A673 (cell line): Measurements from ENCODE around the gene CHRM5. TPM values are rescaled to one million over a fixed set of nuclear protein-coding genes. Genes with fewer than 3 reads are reported as not detected.

Experiments
- BruUV-seq: library from RNA; stranded (reverse); fragments of 400-500 nt; replicated peaks from 2 replicates; lab custom pipeline; 2021; lab: Mats Ljungman, UMichigan
- CTCF ChIA-PET: fragments of 300-600 bp; sonication (Branson Sonifier 250); formaldehyde crosslinking; loops from one replicate; lab custom pipeline; 2022; ENCODE audit warnings: antibody characterized with exemption; lab: Charles Lee
- POLR2A ChIA-PET: fragments of 300-600 bp; sonication (Branson Sonifier 250); formaldehyde crosslinking; loops from one replicate; lab custom pipeline; 2022; ENCODE audit warnings: antibody characterized with exemption; ENCODE audit not compliant: low non-redundant PET; lab: Charles Lee
- DNase-seq: peaks from one replicate; pipeline ENCODE4 v3.0.0-alpha.2; 2015; ENCODE audit warnings: low spot score
- H3K27ac ChIP-seq: fragments of 200-600 bp; sonication (generic); 2 replicates; pipeline ENCODE4 v1.5.1; 2016; ENCODE audit warnings: mixed run types, low read depth, mild to moderate bottlenecking, mixed read lengths, antibody characterized with exemption, low read length; ENCODE audit not compliant: poor library complexity, severe bottlenecking
- H3K27me3 ChIP-seq: fragments of 200-600 bp; sonication (generic); replicated peaks from 2 replicates; pipeline ENCODE4 v1.6.1; 2017; ENCODE audit warnings: mixed run types, low read depth, mild to moderate bottlenecking, mixed read lengths, antibody characterized with exemption, low read length; ENCODE audit not compliant: insufficient read depth, poor library complexity
- H3K36me3 ChIP-seq: fragments of 200-600 bp; sonication (generic); 2 replicates; pipeline ENCODE4 v1.6.1; 2016; ENCODE audit warnings: mixed run types, mild to moderate bottlenecking, mixed read lengths, antibody characterized with exemption, low read length; ENCODE audit not compliant: insufficient read depth, poor library complexity, severe bottlenecking
- H3K4me1 ChIP-seq: fragments of 200-600 bp; sonication (generic); 2 replicates; pipeline ENCODE4 v1.6.1; 2017; ENCODE audit warnings: mixed run types, mild to moderate bottlenecking, mixed read lengths, antibody characterized with exemption, low read length; ENCODE audit not compliant: insufficient read depth, poor library complexity, severe bottlenecking
- H3K4me3 ChIP-seq: fragments of 200-600 bp; sonication (generic); 2 replicates; pipeline ENCODE4 v1.5.1; 2016; ENCODE audit warnings: low read depth, mixed run types, mild to moderate bottlenecking, mixed read lengths, low read length; ENCODE audit not compliant: poor library complexity, severe bottlenecking
- H3K9me3 ChIP-seq: fragments of 200-600 bp; sonication (generic); 2 replicates; pipeline ENCODE4 v1.6.1; 2016; ENCODE audit warnings: mixed run types, low read depth, mild to moderate bottlenecking, mixed read lengths, antibody characterized with exemption, low read length; ENCODE audit not compliant: poor library complexity, severe bottlenecking
- CTCF ChIP-seq: fragments of 300-800, 200-600 bp; sonication (generic); conservative IDR thresholded peaks from 2 replicates; pipeline ENCODE4 v1.5.1; 2017; ENCODE audit warnings: low read depth, mild to moderate bottlenecking, antibody characterized with exemption, low read length, moderate library complexity, mixed read lengths
- EZH2 ChIP-seq: fragments of 200-600 bp; sonication (generic); IDR thresholded peaks from 2 replicates; pipeline ENCODE4 v1.6.1; 2017; ENCODE audit warnings: borderline replicate concordance, low read depth, mild to moderate bottlenecking, mixed read lengths, antibody characterized with exemption, low read length; ENCODE audit not compliant: poor library complexity, severe bottlenecking
- intact Hi-C: fragments of 100-400 bp; cut with micrococcal nuclease; formaldehyde crosslinking; loops from one replicate; pipeline ENCODE4 v1.10.0; 2022; ENCODE audit not compliant: unreplicated experiment
- total RNA-seq: library from RNA; stranded (reverse); gene quantifications from 2 replicates; pipeline ENCODE4 v1.2.3, GENCODE V29; 2021

Gene CHRM5
- total RNA-seq, 1 experiment from 2014 or later: not detected

GRCh38 chr15:33941279-33942063 is 26.8 kb upstream of the CHRM5 start:
- no peaks in the 10 kb centered on the region for H3K4me1 ChIP-seq
- TF ChIP-seq CTCF (no peak), EZH2 (no peak)
- POLR2A ChIA-PET: no interaction called here
- H3K27ac ChIP-seq: no peak overlapping the region
- H3K27me3 ChIP-seq: no peaks in the 10 kb centered on the region
- DNase-seq: no peak
- H3K9me3 ChIP-seq: no peaks in the 10 kb centered on the region
- H3K36me3 ChIP-seq: no peaks in the 10 kb centered on the region
- intact Hi-C loops: no loop called here
- BruUV-seq: no TSS peak
- H3K4me3 ChIP-seq: no peak overlapping the region
- CTCF ChIA-PET: no interaction called here

- ChIA-PET POLR2A (no interaction called here), CTCF (no interaction called here)
- no peak overlapping the region for H3K4me3 ChIP-seq
- H3K4me1 ChIP-seq: no peaks in the 10 kb centered on the region
- no peak for TF ChIP-seq CTCF
- no peaks in the 10 kb centered on the region for H3K36me3 ChIP-seq
- BruUV-seq: no TSS peak
- no peak for DNase-seq
- intact Hi-C loops: no loop called here
- no peaks in the 10 kb centered on the region for H3K27me3 ChIP-seq
- no peaks in the 10 kb centered on the region for H3K9me3 ChIP-seq
- H3K27ac ChIP-seq: no peak overlapping the region
Observed at GRCh38 chr15:33946152-33946551, 22.1 kb upstream of the CHRM5 start.

GRCh38 chr15:33955945-33956344 is 12.4 kb upstream of the CHRM5 start:
- H3K27me3 ChIP-seq: no peaks in the 10 kb centered on the region
- DNase-seq: no peak
- TF ChIP-seq CTCF (no peak), EZH2 (no peak)
- ChIA-PET CTCF (no interaction called here), POLR2A (no interaction called here)
- H3K27ac ChIP-seq: no peak overlapping the region
- no peaks in the 10 kb centered on the region for H3K36me3 ChIP-seq
- H3K4me3 ChIP-seq: no peak overlapping the region
- intact Hi-C loops: no loop called here
- no TSS peak for BruUV-seq
- no peaks in the 10 kb centered on the region for H3K9me3 ChIP-seq
- H3K4me1 ChIP-seq: no peaks in the 10 kb centered on the region
